Left renal pelvis (tissue), 4 donors: ENCODE measurements around the gene TMEM44. TPM values are rescaled to one million over a fixed set of nuclear protein-coding genes. Genes with fewer than 3 reads are reported as not detected.
A peak's percentile ranks its signal among the peaks of the same experiment; 100 is the strongest.
"Not testable (repeated sequence)": the region's sequence is repeated elsewhere in the genome, so short reads cannot be mapped to it uniquely, and the experiment has no call there.

ENCODE experiments used
- DNase-seq, 4 donors: peaks; one replicate each; pipeline ENCODE4 v3.0.0-alpha.2; 2013; ENCODE audit warnings: low read depth in 4 of 4, low spot score in 3 of 4
- polyA plus RNA-seq, 4 donors: library from polyadenylated mRNA; unstranded; fragments of 120-200 nt; gene quantifications; one replicate each; pipeline ENCODE4 v1.2.1, GENCODE V29; 2013; ENCODE audit not compliant: insufficient read length in 4 of 4

The TMEM44 gene
- polyA plus RNA-seq, 4 donors, result 15.7 to 22.9 (median 19.5) TPM

- no peak for DNase-seq
Measured at GRCh38 chr3:194647747-194648146, 14.5 kb upstream of the TMEM44 start.

GRCh38 chr3:194642769-194643168 lies 9.6 kb upstream of the TMEM44 start:
- no peak for DNase-seq

- DNase-seq, result no peak
Measured at GRCh38 chr3:194640829-194641228, 7.6 kb upstream of the TMEM44 start.

- DNase-seq, result no peak
Measured at GRCh38 chr3:194638991-194639605, 5.9 kb upstream of the TMEM44 start.

- DNase-seq, result no peak
Measured at GRCh38 chr3:194637541-194638400, 4.6 kb upstream of the TMEM44 start.

GRCh38 chr3:194637066-194637465 lies 3.8 kb upstream of the TMEM44 start:
- DNase-seq, result no peak

- peak in 2 of 4 donors; percentile 24 to 28 for DNase-seq
Measured at GRCh38 chr3:194632809-194633348, 340 bp downstream of the TMEM44 start.

GRCh38 chr3:194632226-194632808 lies 902 bp downstream of the TMEM44 start:
- DNase-seq, result no peak

GRCh38 chr3:194631696-194632095 lies 1.5 kb downstream of the TMEM44 start:
- no peak for DNase-seq

- not testable (repeated sequence) for DNase-seq
Measured at GRCh38 chr3:194630681-194631080, 2.5 kb downstream of the TMEM44 start.

GRCh38 chr3:194624956-194625355 lies 8.3 kb downstream of the TMEM44 start:
- no peak for DNase-seq

GRCh38 chr3:194623449-194624290 lies 9.5 kb downstream of the TMEM44 start:
- no peak for DNase-seq

- no peak for DNase-seq
Measured at GRCh38 chr3:194622621-194623340, 10.4 kb downstream of the TMEM44 start.

- DNase-seq, result no peak
Measured at GRCh38 chr3:194621947-194622346, 11.3 kb downstream of the TMEM44 start.

- no peak for DNase-seq
Measured at GRCh38 chr3:194620196-194620595, 13.0 kb downstream of the TMEM44 start.

GRCh38 chr3:194619741-194620140 lies 13.5 kb downstream of the TMEM44 start:
- no peak for DNase-seq

- DNase-seq, result no peak
Measured at GRCh38 chr3:194618858-194619608, 14.2 kb downstream of the TMEM44 start.

GRCh38 chr3:194617827-194618226 lies 15.4 kb downstream of the TMEM44 start:
- DNase-seq, result no peak

- DNase-seq, result no peak
Measured at GRCh38 chr3:194617143-194617671, 16.0 kb downstream of the TMEM44 start.
